DND-41 (cell line): ENCODE measurements around the gene IGLL1.
"Not testable (repeated sequence)": the region's sequence is repeated elsewhere in the genome, so short reads cannot be mapped to it uniquely, and the experiment has no call there.

ENCODE experiments used
- ATAC-seq: fragments of 200-7000 bp; cut with Tn5 transposase; 3 replicates; pipeline ENCODE4 v1.9.1; 2021; ENCODE audit warnings: low read depth; ENCODE audit not compliant: insufficient read depth
- DNase-seq: peaks from one replicate; pipeline ENCODE4 v3.0.0-alpha.2; 2020
- H2AFZ ChIP-seq: 2 replicates; pipeline ENCODE4 v1.6.0; 2012; ENCODE audit warnings: low read depth, low read length
- H3K27ac ChIP-seq: 2 replicates; pipeline ENCODE4 v1.5.1; 2012; ENCODE audit warnings: low read length, inconsistent platforms
- H3K27me3 ChIP-seq: fragments of 200-600 bp; sonication (generic); 2 replicates; pipeline ENCODE4 v1.6.0; 2012; ENCODE audit warnings: low read length, mild to moderate bottlenecking, inconsistent platforms; ENCODE audit not compliant: insufficient read depth, poor library complexity
- H3K36me3 ChIP-seq: 2 replicates; pipeline ENCODE4 v1.5.1; 2012; ENCODE audit warnings: low read length, inconsistent platforms; ENCODE audit not compliant: insufficient read depth
- H3K4me1 ChIP-seq: 2 replicates; pipeline ENCODE4 v1.5.1; 2012; ENCODE audit warnings: mild to moderate bottlenecking, low read length; ENCODE audit not compliant: insufficient read depth
- H3K4me2 ChIP-seq: 2 replicates; pipeline ENCODE4 v1.6.0; 2012; ENCODE audit warnings: mild to moderate bottlenecking, moderate library complexity, low read length, inconsistent platforms; ENCODE audit not compliant: insufficient read depth
- H3K4me3 ChIP-seq, 2 experiments: fragments of 200-600 bp in 1 of 2; shearing (Covaris generic) in 1 of 2; 2 replicates each; pipeline ENCODE4 v1.5.1; 2012 to 2016; ENCODE audit warnings: inconsistent platforms in 2 of 2, low read length in 2 of 2, mild to moderate bottlenecking in 2 of 2, low read depth in 1 of 2, moderate library complexity in 1 of 2
- H3K79me2 ChIP-seq: 2 replicates; pipeline ENCODE4 v1.6.0; 2012; ENCODE audit warnings: low read length, inconsistent platforms; ENCODE audit not compliant: insufficient read depth
- H3K9ac ChIP-seq: 2 replicates; pipeline ENCODE4 v1.6.0; 2012; ENCODE audit warnings: low read depth, mild to moderate bottlenecking, inconsistent platforms, low read length, moderate library complexity
- H3K9me3 ChIP-seq: 2 replicates; pipeline ENCODE4 v1.5.1; 2012; ENCODE audit warnings: low read length, moderate library complexity, mild to moderate bottlenecking, inconsistent platforms; ENCODE audit not compliant: insufficient read depth, severe bottlenecking
- H4K20me1 ChIP-seq: 2 replicates; pipeline ENCODE4 v1.6.0; 2012; ENCODE audit warnings: low read length; ENCODE audit not compliant: insufficient read depth
- EZH2 ChIP-seq: IDR thresholded peaks from 3 replicates; pipeline ENCODE4 v1.6.1; 2012; ENCODE audit warnings: borderline replicate concordance, low read depth, mild to moderate bottlenecking, moderate library complexity, low read length, inconsistent platforms; ENCODE audit not compliant: severe bottlenecking
- TF ChIP-seq, protein P1 (sequence below): IDR thresholded peaks from 2 replicates; pipeline ENCODE4 v1.5.1; 2012; ENCODE audit warnings: borderline replicate concordance, low read length, moderate library complexity, mild to moderate bottlenecking; ENCODE audit not compliant: poor library complexity, severe bottlenecking; ENCODE audit errors: extremely low read depth

The IGLL1 gene

DNA sequence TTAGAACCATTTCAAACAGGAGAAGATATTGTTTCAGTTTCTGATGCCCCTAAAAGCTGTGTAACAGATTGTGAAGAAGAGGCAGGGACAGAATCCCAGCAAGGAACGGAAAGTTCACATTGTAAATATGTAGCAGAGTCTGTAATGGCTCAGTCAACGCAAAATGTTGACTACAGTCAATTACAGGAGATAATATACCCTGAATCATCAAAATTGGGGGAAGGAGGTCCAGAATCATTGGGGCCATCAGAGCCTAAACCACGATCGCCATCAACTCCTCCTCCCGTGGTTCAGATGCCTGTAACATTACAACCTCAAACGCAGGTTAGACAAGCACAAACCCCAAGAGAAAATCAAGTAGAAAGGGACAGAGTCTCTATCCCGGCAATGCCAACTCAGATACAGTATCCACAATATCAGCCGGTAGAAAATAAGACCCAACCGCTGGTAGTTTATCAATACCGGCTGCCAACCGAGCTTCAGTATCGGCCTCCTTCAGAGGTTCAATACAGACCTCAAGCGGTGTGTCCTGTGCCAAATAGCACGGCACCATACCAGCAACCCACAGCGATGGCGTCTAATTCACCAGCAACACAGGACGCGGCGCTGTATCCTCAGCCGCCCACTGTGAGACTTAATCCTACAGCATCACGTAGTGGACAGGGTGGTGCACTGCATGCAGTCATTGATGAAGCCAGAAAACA lies 40.8 kb downstream of the IGLL1 start:
- H3K4me3 ChIP-seq: no peak overlapping the region
- no peaks in the 10 kb centered on the region for H4K20me1 ChIP-seq
- H2AFZ ChIP-seq: 0 out of 2 replicates have a peak overlapping the region, but pooled peaks have one; percentile 29
- H3K27ac ChIP-seq: peak overlapping the region; percentile 53; the same call in 1 of the 2 replicates
- no peak for TF ChIP-seq EZH2
- TF ChIP-seq, protein P1, sequence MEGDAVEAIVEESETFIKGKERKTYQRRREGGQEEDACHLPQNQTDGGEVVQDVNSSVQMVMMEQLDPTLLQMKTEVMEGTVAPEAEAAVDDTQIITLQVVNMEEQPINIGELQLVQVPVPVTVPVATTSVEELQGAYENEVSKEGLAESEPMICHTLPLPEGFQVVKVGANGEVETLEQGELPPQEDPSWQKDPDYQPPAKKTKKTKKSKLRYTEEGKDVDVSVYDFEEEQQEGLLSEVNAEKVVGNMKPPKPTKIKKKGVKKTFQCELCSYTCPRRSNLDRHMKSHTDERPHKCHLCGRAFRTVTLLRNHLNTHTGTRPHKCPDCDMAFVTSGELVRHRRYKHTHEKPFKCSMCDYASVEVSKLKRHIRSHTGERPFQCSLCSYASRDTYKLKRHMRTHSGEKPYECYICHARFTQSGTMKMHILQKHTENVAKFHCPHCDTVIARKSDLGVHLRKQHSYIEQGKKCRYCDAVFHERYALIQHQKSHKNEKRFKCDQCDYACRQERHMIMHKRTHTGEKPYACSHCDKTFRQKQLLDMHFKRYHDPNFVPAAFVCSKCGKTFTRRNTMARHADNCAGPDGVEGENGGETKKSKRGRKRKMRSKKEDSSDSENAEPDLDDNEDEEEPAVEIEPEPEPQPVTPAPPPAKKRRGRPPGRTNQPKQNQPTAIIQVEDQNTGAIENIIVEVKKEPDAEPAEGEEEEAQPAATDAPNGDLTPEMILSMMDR: peak; percentile 84
- no peak overlapping the region for H3K9ac ChIP-seq
- ATAC-seq: peak; percentile 93
- no peaks in the 10 kb centered on the region for H3K27me3 ChIP-seq
- no peak overlapping the region for H3K4me2 ChIP-seq
- no peaks in the 10 kb centered on the region for H3K79me2 ChIP-seq
- H3K9me3 ChIP-seq: no peaks in the 10 kb centered on the region
- DNase-seq: peak; percentile 87
- H3K4me1 ChIP-seq: peaks cover 55% of the 10 kb centered on the region
- no peaks in the 10 kb centered on the region for H3K36me3 ChIP-seq

DNA sequence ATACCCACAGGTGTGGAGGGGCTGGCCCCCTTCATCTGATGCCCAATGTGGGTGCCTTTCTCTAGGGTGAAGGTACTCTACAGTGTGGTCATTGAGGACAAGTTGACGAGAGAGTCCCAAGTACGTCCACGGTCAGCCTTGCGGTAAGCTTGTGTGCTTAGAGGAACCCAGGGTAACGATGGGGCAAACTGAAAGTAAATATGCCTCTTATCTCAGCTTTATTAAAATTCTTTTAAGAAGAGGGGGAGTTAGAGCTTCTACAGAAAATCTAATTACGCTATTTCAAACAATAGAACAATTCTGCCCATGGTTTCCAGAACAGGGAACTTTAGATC lies 41.4 kb downstream of the IGLL1 start:
- H3K4me3 ChIP-seq, DNase-seq, H3K9ac ChIP-seq, H3K4me2 ChIP-seq, ATAC-seq, H3K79me2 ChIP-seq, H4K20me1 ChIP-seq, H3K27me3 ChIP-seq, H3K9me3 ChIP-seq, H2AFZ ChIP-seq, H3K36me3 ChIP-seq: not testable (repeated sequence)
- peak overlapping the region; percentile 54 for H3K27ac ChIP-seq
- H3K4me1 ChIP-seq: peaks cover 60% of the 10 kb centered on the region

DNA sequence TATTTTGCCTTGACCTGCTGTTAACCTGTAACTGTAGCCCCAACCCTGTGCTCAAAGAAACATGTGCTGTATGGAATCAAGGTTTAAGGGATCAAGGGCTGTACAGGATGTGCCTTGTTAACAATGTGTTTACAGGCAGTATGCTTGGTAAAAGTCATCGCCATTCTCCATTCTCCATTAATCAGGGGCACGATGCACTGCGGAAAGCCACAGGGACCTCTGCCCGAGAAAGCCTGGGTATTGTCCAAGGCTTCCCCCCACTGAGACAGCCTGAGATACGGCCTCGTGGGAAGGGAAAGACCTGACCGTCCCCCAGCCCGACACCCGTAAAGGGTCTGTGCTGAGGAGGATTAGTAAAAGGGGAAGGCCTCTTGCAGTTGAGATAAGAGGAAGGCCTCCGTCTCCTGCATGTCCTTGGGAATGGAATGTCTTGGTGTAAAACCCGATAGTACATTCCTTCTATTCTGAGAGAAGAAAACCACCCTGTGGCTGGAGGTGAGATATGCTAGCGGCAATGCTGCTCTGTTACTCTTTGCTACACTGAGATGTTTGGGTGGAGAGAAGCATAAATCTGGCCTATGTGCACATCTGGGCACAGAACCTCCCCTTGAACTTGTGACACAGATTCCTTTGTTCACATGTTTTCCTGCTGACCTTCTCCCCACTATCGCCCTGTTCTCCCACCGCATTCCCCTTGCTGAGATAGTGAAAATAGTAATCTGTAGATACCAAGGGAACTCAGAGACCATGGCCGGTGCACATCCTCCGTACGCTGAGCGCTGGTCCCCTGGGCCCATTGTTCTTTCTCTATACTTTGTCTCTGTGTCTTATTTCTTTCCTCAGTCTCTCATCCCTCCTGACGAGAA lies 42.0 kb downstream of the IGLL1 start:
- not testable (repeated sequence) for H3K9ac ChIP-seq, H3K4me3 ChIP-seq, H3K9me3 ChIP-seq, DNase-seq, H4K20me1 ChIP-seq, H2AFZ ChIP-seq, ATAC-seq, H3K4me2 ChIP-seq, H3K79me2 ChIP-seq, H3K36me3 ChIP-seq, H3K27me3 ChIP-seq
- Histone ChIP-seq H3K27ac (peak overlapping the region; percentile 54), H3K4me1 (peaks cover 63% of the 10 kb centered on the region)

DNA sequence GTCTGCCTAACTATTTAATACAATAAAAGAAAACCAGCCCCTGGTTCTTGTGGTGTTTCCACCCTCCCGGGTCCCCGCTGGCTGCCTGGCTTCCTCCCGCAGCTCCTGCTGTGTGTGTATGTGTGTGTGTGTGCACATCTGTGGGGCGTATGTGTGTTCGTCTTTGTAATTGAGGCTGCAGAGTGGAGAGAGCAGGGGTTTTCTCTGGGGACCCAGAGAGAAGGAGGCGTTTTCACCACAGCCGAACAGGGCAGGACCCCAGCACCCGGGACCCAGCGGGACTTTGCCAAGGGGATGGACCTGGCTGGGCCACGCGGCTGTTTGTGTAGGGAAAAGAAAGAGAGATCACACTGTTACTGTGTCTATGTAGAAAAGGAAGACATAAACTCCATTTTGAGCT lies 42.7 kb downstream of the IGLL1 start:
- TF ChIP-seq, protein P1: no peak
- no peak for TF ChIP-seq EZH2
- peak overlapping the region; percentile 39; the same call in 1 of the 2 replicates for H3K27ac ChIP-seq
- no peaks in the 10 kb centered on the region for H3K36me3 ChIP-seq
- peak; percentile 38; the same call in 2 of the 3 replicates for ATAC-seq
- no peak overlapping the region for H3K4me2 ChIP-seq
- no peaks in the 10 kb centered on the region for H3K27me3 ChIP-seq
- no peaks in the 10 kb centered on the region for H3K79me2 ChIP-seq
- no peaks in the 10 kb centered on the region for H4K20me1 ChIP-seq
- no peaks in the 10 kb centered on the region for H3K9me3 ChIP-seq
- no peak overlapping the region for H2AFZ ChIP-seq
- peaks cover 70% of the 10 kb centered on the region for H3K4me1 ChIP-seq
- no peak overlapping the region for H3K4me3 ChIP-seq
- no peak overlapping the region for H3K9ac ChIP-seq
- DNase-seq: peak; percentile 69
